ENCODE measurements around the gene CCR7.

CCR7 gene

DNA sequence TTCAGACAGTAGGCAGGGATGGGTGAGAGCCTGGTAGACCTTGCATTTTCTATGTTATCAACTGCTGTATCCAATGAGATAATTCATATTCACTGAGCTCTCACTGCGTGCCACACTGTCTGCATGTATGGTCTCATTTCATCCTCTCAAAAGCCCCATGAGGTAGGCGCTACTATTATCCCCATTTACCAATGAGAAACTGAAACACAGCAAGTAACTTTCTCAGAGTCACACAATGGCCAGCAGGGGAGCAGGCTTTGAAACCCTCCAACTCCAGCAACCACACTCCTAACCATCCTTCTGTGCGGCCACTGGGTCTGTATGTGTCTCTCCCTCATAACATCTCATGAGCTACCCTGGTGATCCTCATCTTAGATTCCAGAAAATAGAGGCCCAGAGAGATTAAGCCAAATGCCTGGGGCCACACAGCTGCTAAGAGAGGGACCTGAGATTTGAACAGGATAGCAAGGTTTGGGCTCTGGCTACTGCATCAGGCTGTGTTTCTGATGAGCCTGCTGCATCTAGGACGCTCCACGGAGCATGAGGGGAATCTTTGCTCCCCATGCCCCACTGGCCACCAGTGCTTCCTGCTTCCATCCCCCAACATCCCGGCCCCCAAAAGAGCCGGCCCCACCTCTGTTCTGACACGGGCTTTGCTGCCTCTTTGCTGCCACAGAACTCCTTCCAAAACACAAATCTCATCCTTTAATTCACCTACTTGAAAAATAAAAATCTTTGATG, 3.2 kb downstream of the CCR7 start:
- no peak for DNase-seq (ENCODE audit: low read depth)

DNA sequence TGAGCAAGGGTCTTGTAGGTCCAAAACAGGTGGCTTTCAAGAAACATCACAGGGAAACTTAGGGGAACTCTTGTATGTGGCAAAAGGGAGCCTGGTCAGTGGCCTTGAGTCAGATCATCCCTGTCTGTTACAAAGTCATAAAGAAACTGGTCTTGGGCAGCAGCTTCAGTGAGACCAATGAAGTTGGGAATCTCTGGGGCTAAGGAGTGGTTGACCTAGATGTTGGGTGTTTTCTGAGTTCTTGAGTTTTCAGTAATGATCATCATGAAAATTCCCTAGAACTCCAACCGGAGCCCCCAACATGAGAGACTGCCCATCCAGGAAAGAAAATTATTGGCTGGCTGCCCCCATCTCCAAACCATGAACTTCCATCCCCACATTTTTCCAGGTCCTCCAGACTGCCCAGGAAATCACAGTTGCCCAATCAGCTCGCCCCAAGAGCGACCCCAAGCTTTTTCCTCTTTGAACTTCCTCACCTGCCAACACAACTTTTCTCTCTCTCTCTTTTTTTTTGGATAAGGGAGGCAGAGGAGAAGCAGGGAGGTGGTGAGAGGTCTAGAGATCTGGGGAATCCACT, 3.9 kb downstream of the CCR7 start:
- DNase-seq (ENCODE audit: low read depth) = no peak

DNA sequence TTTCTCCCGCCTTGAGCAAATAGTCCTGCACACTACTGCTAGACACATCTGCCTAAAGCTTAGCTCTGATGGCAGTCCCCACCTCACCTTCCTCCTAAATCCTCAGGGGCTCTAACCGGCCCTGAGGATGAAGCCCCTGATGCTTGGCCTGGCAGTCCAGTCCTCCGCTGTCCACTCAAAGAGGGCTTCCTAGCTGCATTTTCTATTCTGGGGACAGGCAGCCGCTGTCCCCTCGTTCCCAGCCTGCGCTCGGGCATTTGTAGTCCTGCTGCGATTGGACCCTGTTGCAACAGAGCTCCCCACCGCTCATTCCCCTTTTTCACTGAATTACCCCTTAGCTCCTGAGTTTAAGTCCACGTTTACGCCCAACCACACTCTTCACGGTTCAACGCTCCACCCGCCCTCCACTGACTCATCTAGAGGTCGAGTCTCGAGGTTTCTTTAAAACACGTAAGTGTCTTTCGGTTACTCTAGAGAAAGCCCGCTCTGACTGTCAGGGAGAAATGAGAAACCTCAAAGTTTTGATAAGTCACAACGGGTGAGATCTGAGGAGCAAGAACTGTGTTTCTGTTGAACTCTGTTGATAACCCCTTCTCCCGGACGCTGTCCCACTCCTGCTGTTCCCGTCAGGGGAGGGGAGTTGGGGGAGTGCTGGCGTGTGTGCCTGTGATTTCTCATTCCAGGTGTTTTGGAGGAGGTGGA, 4.5 kb downstream of the CCR7 start:
- no peak for DNase-seq (ENCODE audit: low read depth)

DNA sequence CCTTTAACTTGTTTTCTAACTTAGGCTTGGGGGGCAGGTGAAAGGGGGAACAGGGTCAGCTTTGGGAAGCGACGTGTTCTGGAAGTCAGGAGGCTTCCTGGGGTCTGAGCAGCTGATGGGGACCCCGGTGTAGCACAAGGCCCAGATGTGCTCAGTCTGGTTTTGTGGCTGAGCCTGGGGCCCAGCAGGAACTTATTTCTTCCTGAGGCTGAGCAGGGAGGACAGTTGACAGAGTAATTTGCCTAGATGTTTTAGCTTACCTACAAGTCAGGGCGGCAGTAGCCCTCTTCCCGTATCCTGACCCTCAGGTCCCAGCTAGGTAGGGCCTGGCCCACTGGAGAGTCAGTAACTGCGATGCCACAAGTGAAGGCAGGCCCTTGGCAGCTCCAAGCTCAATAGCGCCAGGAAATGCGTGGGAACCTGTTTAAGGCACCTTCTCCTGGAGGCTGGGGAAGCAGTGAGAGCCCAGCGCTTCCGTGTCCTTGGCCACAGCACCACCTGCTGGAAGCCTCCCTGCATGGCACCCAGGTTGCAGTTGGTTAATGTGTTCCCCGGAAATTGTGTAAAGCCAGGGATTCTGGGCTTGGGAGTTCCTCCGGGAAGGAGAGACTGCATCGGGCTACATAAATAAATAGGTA, 5.2 kb downstream of the CCR7 start:
- DNase-seq (ENCODE audit: low read depth) = peak; percentile 69

GRCh38 chr17:40559564-40559916, 5.7 kb downstream of the CCR7 start:
- no peak for DNase-seq (ENCODE audit: low read depth)

- DNase-seq (ENCODE audit: low read depth) = no peak
Measured at GRCh38 chr17:40558890-40559563, 6.2 kb downstream of the CCR7 start.

GRCh38 chr17:40558300-40558889, 6.9 kb downstream of the CCR7 start:
- DNase-seq (ENCODE audit: low read depth) = no peak

DNA sequence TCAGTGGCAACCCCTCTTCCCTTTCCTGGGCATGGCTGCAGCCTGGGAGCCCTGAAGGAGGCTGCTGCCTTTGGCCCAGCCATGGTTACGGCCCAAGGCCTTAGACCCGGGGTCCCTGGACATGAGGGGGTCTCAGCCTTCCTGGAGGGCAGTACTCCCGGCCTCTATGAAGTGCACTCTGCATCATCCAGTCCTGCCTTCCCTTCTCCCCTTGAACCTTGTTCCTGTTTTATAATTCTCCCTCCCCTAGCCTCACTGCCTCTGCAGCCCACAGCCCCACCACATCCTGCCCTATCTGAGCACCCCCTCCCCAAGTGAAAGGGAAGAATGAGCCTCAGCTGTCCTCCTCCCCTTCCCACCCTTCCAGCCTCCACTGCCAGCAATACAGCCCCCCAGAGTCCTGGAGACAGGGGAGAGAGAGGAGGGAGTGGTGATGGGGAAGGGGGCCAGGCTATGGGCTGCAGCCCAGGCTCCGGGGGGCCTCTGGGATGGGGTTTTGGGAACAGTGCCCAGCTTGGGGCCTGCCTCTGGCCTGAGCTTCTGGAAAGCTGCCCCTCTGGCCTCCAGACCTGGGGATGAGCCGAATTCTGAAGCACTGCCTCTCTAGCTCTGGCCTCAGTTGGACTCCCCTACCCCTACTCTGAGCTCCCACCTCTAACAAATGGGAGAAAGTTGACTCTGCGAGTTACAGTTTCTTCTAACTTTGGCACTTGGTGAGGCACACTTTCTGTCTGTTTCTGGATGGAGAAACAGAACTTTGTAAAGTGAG, 7.6 kb downstream of the CCR7 start:
- no peak for DNase-seq (ENCODE audit: low read depth)

- peak; percentile 73 for DNase-seq (ENCODE audit: low read depth)
Measured at GRCh38 chr17:40556884-40557414, 8.3 kb downstream of the CCR7 start.

DNA sequence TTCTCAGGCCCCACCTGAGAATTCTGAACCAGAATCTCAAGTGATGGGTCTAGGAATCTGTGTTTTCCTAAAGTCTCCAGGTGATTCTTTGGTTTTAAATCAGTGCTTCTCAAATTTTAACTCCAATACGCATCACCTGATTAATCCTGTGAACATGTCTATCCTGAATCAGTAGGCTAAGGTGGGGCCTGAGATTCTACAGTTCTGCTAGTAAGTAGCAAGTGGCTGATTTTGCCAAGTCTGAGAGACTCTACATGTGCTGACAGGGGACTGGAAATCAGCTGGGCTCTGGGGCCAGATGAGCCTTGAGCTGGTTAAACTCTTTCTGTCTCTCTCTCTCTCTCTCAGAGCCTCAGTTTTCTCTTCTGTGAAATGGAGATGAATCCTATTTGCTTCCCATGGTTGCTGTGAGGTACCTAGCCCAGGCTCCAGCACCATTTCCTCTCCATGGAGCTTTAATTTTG, 9.0 kb downstream of the CCR7 start:
- no peak for DNase-seq (ENCODE audit: low read depth)

DNA sequence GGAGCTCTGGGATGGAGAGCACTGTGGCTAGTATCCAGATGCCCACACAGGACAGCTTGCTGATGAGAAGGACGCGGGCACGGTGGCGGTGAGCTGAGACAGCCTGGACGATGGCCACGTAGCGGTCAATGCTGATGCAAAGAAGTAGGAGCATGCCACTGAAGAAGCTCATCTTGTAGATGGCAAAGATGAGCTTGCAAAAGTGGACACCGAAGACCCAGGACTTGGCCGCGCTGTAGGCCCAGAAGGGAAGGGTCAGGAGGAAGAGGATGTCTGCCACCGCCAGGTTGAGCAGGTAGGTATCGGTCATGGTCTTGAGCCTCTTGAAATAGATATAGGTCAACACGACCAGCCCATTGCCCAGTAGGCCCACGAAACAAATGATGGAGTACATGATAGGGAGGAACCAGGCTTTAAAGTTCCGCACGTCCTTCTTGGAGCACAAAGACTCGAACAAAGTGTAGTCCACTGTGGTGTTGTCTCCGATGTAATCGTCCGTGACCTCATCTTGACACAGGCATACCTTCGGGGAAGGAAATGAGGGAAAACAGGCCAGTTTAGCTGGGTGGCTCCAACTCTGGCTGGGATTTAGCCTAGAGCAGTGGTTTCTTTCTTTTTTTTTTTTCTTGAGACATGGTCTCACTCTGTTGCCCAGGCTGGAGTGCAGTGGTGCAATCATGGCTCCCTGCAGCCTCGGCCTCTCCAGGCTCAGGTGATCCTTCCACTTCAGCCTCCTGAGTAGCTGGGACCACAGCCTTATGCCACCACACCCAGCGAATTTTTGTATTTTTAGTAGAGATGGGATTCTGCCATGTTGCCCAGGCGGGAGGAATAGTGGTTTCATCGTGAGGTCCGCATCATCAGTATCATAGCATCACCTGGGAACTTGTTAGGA, 9.7 kb downstream of the CCR7 start:
- DNase-seq (ENCODE audit: low read depth) = no peak

DNA sequence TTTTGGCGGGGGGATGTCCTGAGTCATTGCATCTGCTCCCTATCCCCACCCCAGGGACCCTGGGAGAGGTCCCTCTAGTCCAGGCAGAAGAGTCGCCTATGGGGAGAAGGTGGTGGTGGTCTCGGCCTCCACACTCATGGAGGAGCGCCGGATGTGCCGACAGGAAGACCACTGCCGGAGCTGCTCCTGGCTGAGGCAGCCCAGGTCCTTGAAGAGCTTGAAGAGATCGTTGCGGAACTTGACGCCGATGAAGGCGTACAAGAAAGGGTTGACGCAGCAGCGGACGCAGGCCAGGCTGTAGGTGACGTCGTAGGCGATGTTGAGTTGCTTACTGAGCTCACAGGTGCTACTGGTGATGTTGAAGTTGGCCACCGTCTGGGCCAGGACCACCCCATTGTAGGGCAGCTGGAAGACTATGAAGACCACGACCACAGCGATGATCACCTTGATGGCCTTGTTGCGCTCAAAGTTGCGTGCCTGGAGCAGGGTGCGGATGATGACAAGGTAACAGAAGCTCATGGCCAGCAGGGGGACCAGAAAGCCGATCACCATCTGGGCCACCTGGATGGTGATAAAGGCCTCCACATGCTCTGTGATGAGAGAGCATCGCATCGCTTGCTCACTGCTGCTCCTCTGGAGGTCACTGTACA, 10.5 kb downstream of the CCR7 start:
- DNase-seq (ENCODE audit: low read depth) = no peak

- DNase-seq (ENCODE audit: low read depth) = peak; percentile 89
Measured at GRCh38 chr17:40553694-40554534, 11.4 kb downstream of the CCR7 start.

DNA sequence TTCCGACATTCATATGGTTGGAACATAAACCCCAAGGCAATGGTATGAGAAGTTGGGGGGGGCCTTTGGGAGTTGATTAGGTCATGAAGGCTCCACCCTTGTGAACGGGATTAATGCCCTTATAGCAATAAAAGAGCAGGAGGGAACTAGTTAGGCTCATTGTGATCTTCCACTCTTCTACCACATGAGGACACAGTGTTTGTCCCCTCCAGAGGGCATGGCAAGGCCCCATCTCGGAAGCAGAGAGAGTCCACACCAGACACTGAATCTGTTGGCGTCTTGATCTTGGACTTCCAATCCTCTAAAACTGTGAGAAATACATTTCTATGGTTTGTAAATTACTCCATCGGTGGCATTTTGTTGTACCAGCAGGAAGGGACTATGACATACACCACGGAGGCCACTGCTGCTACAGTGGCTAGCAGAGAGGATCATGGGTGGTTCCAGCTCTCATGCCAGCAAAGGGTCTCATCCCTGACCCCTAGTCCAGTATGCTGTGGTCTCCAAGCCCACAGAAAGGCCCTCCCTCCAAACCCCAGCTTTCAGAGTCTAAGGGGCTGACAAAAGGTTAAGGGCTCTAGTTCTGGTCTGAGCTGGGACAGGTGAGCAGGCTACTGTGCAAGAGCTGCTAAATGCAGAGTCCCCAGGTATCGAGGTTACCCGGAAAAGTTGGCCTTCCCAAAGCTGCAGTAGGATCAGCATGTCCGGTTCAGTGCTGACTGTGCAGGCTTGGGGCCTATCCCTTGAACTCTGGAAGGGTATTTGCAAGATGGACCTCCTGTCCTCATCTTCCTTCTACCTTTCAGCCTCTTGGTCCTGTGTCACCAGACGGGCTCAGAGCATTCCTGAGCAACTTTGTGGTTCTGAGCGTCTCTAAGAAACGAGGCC, 12.2 kb downstream of the CCR7 start:
- no peak for DNase-seq (ENCODE audit: low read depth)

- no peak for DNase-seq (ENCODE audit: low read depth)
Measured at GRCh38 chr17:40551879-40552768, 13.1 kb downstream of the CCR7 start.

Data from CMK (cell line).